ENCODE data around the gene PM20D1.

PM20D1 gene

GRCh38 chr1:205803986-205804385, 45.9 kb downstream of the PM20D1 start:
- no peak for DNase-seq (ENCODE audit: low read depth)

- no peak for DNase-seq (ENCODE audit: low read depth)
These were observed 47.9 kb downstream of the PM20D1 start for GRCh38 chr1:205802060-205802459.

GRCh38 chr1:205800981-205801703, 48.8 kb downstream of the PM20D1 start:
- DNase-seq (ENCODE audit: low read depth): no peak

- DNase-seq (ENCODE audit: low read depth): no peak
These were observed 49.5 kb downstream of the PM20D1 start for GRCh38 chr1:205800427-205800826.

GRCh38 chr1:205798577-205798976, 51.4 kb downstream of the PM20D1 start:
- no peak for DNase-seq (ENCODE audit: low read depth)

GRCh38 chr1:205797168-205797567, 52.8 kb downstream of the PM20D1 start:
- DNase-seq (ENCODE audit: low read depth): no peak

GRCh38 chr1:205794011-205794730, 55.8 kb downstream of the PM20D1 start:
- no peak for DNase-seq (ENCODE audit: low read depth)

GRCh38 chr1:205792961-205793673, 56.8 kb downstream of the PM20D1 start:
- DNase-seq (ENCODE audit: low read depth): no peak

GRCh38 chr1:205792481-205792881, 57.5 kb downstream of the PM20D1 start:
- DNase-seq (ENCODE audit: low read depth): no peak

GRCh38 chr1:205791568-205792180, 58.3 kb downstream of the PM20D1 start:
- peak; percentile 32 for DNase-seq (ENCODE audit: low read depth)

- no peak for DNase-seq (ENCODE audit: low read depth)
These were observed 62.5 kb downstream of the PM20D1 start for GRCh38 chr1:205787287-205787916.

- no peak for DNase-seq (ENCODE audit: low read depth)
These were observed 63.3 kb downstream of the PM20D1 start for GRCh38 chr1:205786601-205787000.

GRCh38 chr1:205785446-205785845, 64.5 kb downstream of the PM20D1 start:
- DNase-seq (ENCODE audit: low read depth): no peak

- no peak for DNase-seq (ENCODE audit: low read depth)
These were observed 66.0 kb downstream of the PM20D1 start for GRCh38 chr1:205783904-205784303.

- no peak for DNase-seq (ENCODE audit: low read depth)
These were observed 66.5 kb downstream of the PM20D1 start for GRCh38 chr1:205783433-205783795.

- no peak for DNase-seq (ENCODE audit: low read depth)
These were observed 67.1 kb downstream of the PM20D1 start for GRCh38 chr1:205782627-205783432.

- no peak for DNase-seq (ENCODE audit: low read depth)
These were observed 69.6 kb downstream of the PM20D1 start for GRCh38 chr1:205780335-205780734.
